ENCODE results near the gene WASHC3.

The WASHC3 gene

GRCh38 chr12:102067574-102068258, 5.9 kb upstream of the WASHC3 start:
- no peak for TF ChIP-seq FOXP2 (optimal IDR thresholded peaks at IDR 0.05; ENCODE audit: borderline replicate concordance, extremely low read depth, extremely low read length, insufficient read depth)
- TF ChIP-seq SIN3A (IDR thresholded peaks at IDR 0.05; ENCODE audit: borderline replicate concordance, insufficient read depth, low read length), result no peak
- TF ChIP-seq TAF1 (IDR thresholded peaks at IDR 0.05; ENCODE audit: borderline replicate concordance, insufficient read depth, low read length), result no peak
- TF ChIP-seq POLR2AphosphoS5 (IDR thresholded peaks at IDR 0.05; ENCODE audit: low read depth, low read length), result no peak

GRCh38 chr12:102064476-102064875, 2.7 kb upstream of the WASHC3 start:
- TF ChIP-seq REST (IDR thresholded peaks at IDR 0.05; ENCODE audit: insufficient read depth in 1 of 2, low read depth in 2 of 2, low read length in 2 of 2), result no peak
- no peak for TF ChIP-seq SIN3A (IDR thresholded peaks at IDR 0.05; ENCODE audit: borderline replicate concordance, insufficient read depth, low read length)
- no peak for TF ChIP-seq FOXP2 (optimal IDR thresholded peaks at IDR 0.05; ENCODE audit: borderline replicate concordance, extremely low read depth, extremely low read length, insufficient read depth)

GRCh38 chr12:102063069-102063468, 1.3 kb upstream of the WASHC3 start:
- TF ChIP-seq POLR2AphosphoS5 (IDR thresholded peaks at IDR 0.05; ENCODE audit: low read depth, low read length) (no peak), SIN3A (IDR thresholded peaks at IDR 0.05; ENCODE audit: borderline replicate concordance, insufficient read depth, low read length) (no peak), TAF1 (IDR thresholded peaks at IDR 0.05; ENCODE audit: borderline replicate concordance, insufficient read depth, low read length) (no peak), FOXP2 (optimal IDR thresholded peaks at IDR 0.05; ENCODE audit: borderline replicate concordance, extremely low read depth, extremely low read length, insufficient read depth) (no peak), REST (IDR thresholded peaks at IDR 0.05; ENCODE audit: insufficient read depth in 1 of 2, low read depth in 2 of 2, low read length in 2 of 2) (no peak)

- no peak for TF ChIP-seq FOXP2 (optimal IDR thresholded peaks at IDR 0.05; ENCODE audit: borderline replicate concordance, extremely low read depth, extremely low read length, insufficient read depth)
- no peak for TF ChIP-seq SIN3A (IDR thresholded peaks at IDR 0.05; ENCODE audit: borderline replicate concordance, insufficient read depth, low read length)
- no peak for TF ChIP-seq REST (IDR thresholded peaks at IDR 0.05; ENCODE audit: insufficient read depth in 1 of 2, low read depth in 2 of 2, low read length in 2 of 2)
- TF ChIP-seq TAF1 (IDR thresholded peaks at IDR 0.05; ENCODE audit: borderline replicate concordance, insufficient read depth, low read length), result no peak
Measured at GRCh38 chr12:102062419-102062806, 622 bp upstream of the WASHC3 start.

DNA sequence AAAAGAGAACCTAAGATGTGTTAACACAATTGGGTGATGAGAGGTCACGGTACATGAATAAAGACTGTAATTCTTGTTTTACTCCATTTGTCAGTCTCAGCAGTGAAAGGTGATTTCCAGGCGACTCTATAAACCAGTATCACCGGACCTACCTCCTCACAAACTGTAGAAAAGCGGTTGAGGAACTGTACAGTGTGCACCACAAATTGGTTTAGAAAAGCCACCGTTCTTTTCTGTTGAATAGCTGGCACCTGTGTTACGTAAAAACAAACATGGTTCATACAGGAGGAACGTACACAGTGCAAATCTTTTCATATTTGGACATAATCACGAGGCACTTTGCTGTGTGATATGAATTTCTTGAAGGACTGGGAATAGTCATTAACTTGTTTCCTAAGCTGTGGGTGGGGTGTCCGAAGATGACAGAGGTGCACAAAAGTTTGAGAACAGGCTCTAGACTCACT, 663 bp downstream of the WASHC3 start:
- TF ChIP-seq TAF1 (IDR thresholded peaks at IDR 0.05; ENCODE audit: borderline replicate concordance, insufficient read depth, low read length) (no peak), POLR2AphosphoS5 (IDR thresholded peaks at IDR 0.05; ENCODE audit: low read depth, low read length) (no peak), FOXP2 (optimal IDR thresholded peaks at IDR 0.05; ENCODE audit: borderline replicate concordance, extremely low read depth, extremely low read length, insufficient read depth) (no peak), SIN3A (IDR thresholded peaks at IDR 0.05; ENCODE audit: borderline replicate concordance, insufficient read depth, low read length) (no peak), REST (IDR thresholded peaks at IDR 0.05; ENCODE audit: insufficient read depth in 1 of 2, low read depth in 2 of 2, low read length in 2 of 2) (no peak)

All from PFSK-1 (cell line).